GM19351 (cell line): Measurements from ENCODE around the gene ZNF467.

Experiments used
- ATAC-seq: cut with Tn5 transposase; IDR thresholded peaks from one replicate; pipeline ENCODE4 v1.9.1; 2021; ENCODE audit warnings: mild to moderate bottlenecking, moderate library complexity; ENCODE audit not compliant: unreplicated experiment

The ZNF467 gene

GRCh38 chr7:149751043-149751775 lies 22.2 kb downstream of the ZNF467 start:
- ATAC-seq = no peak

- ATAC-seq = no peak
Measured at GRCh38 chr7:149750122-149750845, 23.1 kb downstream of the ZNF467 start.

GRCh38 chr7:149748076-149748874 lies 25.1 kb downstream of the ZNF467 start:
- ATAC-seq = no peak

- no peak for ATAC-seq
Measured at GRCh38 chr7:149743476-149744255, 29.7 kb downstream of the ZNF467 start.

GRCh38 chr7:149742075-149742701 lies 31.2 kb downstream of the ZNF467 start:
- peak; percentile 79 for ATAC-seq

- no peak for ATAC-seq
Measured at GRCh38 chr7:149741629-149742028, 31.8 kb downstream of the ZNF467 start.

- ATAC-seq = no peak
Measured at GRCh38 chr7:149736478-149737360, 36.7 kb downstream of the ZNF467 start.

GRCh38 chr7:149735779-149736477 lies 37.5 kb downstream of the ZNF467 start:
- no peak for ATAC-seq

- no peak for ATAC-seq
Measured at GRCh38 chr7:149735181-149735602, 38.2 kb downstream of the ZNF467 start.

- no peak for ATAC-seq
Measured at GRCh38 chr7:149734791-149735075, 38.7 kb downstream of the ZNF467 start.

- no peak for ATAC-seq
Measured at GRCh38 chr7:149733924-149734790, 39.2 kb downstream of the ZNF467 start.

- ATAC-seq = no peak
Measured at GRCh38 chr7:149733131-149733923, 40.1 kb downstream of the ZNF467 start.

GRCh38 chr7:149732611-149733010 lies 40.8 kb downstream of the ZNF467 start:
- no peak for ATAC-seq

- ATAC-seq = no peak
Measured at GRCh38 chr7:149732111-149732561, 41.3 kb downstream of the ZNF467 start.

- ATAC-seq = no peak
Measured at GRCh38 chr7:149731207-149731955, 42.0 kb downstream of the ZNF467 start.
